GM23338 (cell line): Measurements from ENCODE around the gene CHD2. TPM values are rescaled to one million over a fixed set of nuclear protein-coding genes. Genes with fewer than 3 reads are reported as not detected.

Source experiments
- ATAC-seq: fragments of 200-7000 bp; cut with Tn5 transposase; 3 replicates; pipeline ENCODE4 v1.9.1; 2020
- DNase-seq: peaks from one replicate; pipeline ENCODE4 v3.0.0-alpha.2; 2015; ENCODE audit warnings: low spot score
- H2AFZ ChIP-seq: fragments of 200-600 bp; sonication (generic); 2 replicates; pipeline ENCODE4 v1.8.0; 2016; ENCODE audit warnings: antibody characterized with exemption, mild to moderate bottlenecking, moderate library complexity
- H3F3A ChIP-seq: fragments of 200-600 bp; sonication (generic); replicated peaks from 2 replicates; pipeline ENCODE4 v1.8.0; 2017; ENCODE audit warnings: antibody characterized with exemption, mixed run types, low read depth
- H3K27ac ChIP-seq: fragments of 200-600 bp; sonication (generic); 2 replicates; pipeline ENCODE4 v1.6.1; 2016; ENCODE audit warnings: low read depth
- H3K27me3 ChIP-seq: fragments of 200-600 bp; sonication (generic); 2 replicates; pipeline ENCODE4 v1.8.0; 2016; ENCODE audit warnings: mild to moderate bottlenecking, mixed run types, moderate library complexity; ENCODE audit not compliant: insufficient read depth
- H3K36me3 ChIP-seq: fragments of 200-600 bp; sonication (generic); 2 replicates; pipeline ENCODE4 v1.8.0; 2016; ENCODE audit warnings: mild to moderate bottlenecking; ENCODE audit not compliant: insufficient read depth
- H3K4me1 ChIP-seq: fragments of 200-600 bp; sonication (generic); 2 replicates; pipeline ENCODE4 v1.8.0; 2016; ENCODE audit warnings: mild to moderate bottlenecking, moderate library complexity; ENCODE audit not compliant: insufficient read depth
- H3K4me2 ChIP-seq: fragments of 200-600 bp; sonication (generic); 2 replicates; pipeline ENCODE4 v1.7.1; 2017; ENCODE audit warnings: mixed run types
- H3K4me3 ChIP-seq: fragments of 200-600 bp; sonication (generic); 2 replicates; pipeline ENCODE4 v1.6.1; 2016; ENCODE audit warnings: mixed run types
- H3K79me2 ChIP-seq: fragments of 200-600 bp; sonication (generic); replicated peaks from 2 replicates; pipeline ENCODE4 v1.8.0; 2017; ENCODE audit warnings: mild to moderate bottlenecking; ENCODE audit not compliant: insufficient read depth
- H3K9me2 ChIP-seq: fragments of 200-600 bp; sonication (generic); 2 replicates; pipeline ENCODE4 v1.8.0; 2017; ENCODE audit not compliant: insufficient read depth
- H4K20me1 ChIP-seq: fragments of 200-600 bp; sonication (generic); replicated peaks from 2 replicates; pipeline ENCODE4 v1.8.0; 2017; ENCODE audit warnings: mild to moderate bottlenecking; ENCODE audit not compliant: insufficient read depth
- H3K27ac Mint-ChIP-seq: 2 replicates; pipeline ENCODE4 v1.8.0; 2020; ENCODE audit warnings: inconsistent platforms, mild to moderate bottlenecking, moderate library complexity, mixed read lengths
- H3K27me3 Mint-ChIP-seq: 3 replicates; pipeline ENCODE4 v1.8.0; 2022; ENCODE audit warnings: low read depth, mild to moderate bottlenecking, moderate library complexity, mixed read lengths, inconsistent platforms; ENCODE audit not compliant: insufficient read depth, poor library complexity
- H3K36me3 Mint-ChIP-seq: 3 replicates; pipeline ENCODE4 v1.8.0; 2021; ENCODE audit warnings: low read depth, mild to moderate bottlenecking, inconsistent platforms, moderate library complexity, mixed read lengths
- H3K4me1 Mint-ChIP-seq: 3 replicates; pipeline ENCODE4 v1.8.0; 2020; ENCODE audit warnings: mild to moderate bottlenecking, inconsistent platforms, mixed read lengths
- H3K4me3 Mint-ChIP-seq: 3 replicates; pipeline ENCODE4 v1.8.0; 2021; ENCODE audit warnings: moderate library complexity, mild to moderate bottlenecking, inconsistent platforms, mixed read lengths
- H3K9me3 Mint-ChIP-seq: 3 replicates; pipeline ENCODE4 v1.8.0; 2020; ENCODE audit warnings: moderate library complexity, mild to moderate bottlenecking, inconsistent platforms, mixed read lengths
- CREB1 ChIP-seq: fragments of 250-450 bp; sonication (Bioruptor Pico); IDR thresholded peaks from 2 replicates; pipeline ENCODE4 v1.5.0; 2020; ENCODE audit warnings: low read depth, mild to moderate bottlenecking, moderate library complexity
- EZH2 ChIP-seq: fragments of 200-600 bp; sonication (generic); IDR thresholded peaks from one replicate; pipeline ENCODE4 v1.8.0; 2017; ENCODE audit warnings: antibody characterized with exemption, mild to moderate bottlenecking, low read depth; ENCODE audit not compliant: unreplicated experiment
- EZH2phosphoT487 ChIP-seq: fragments of 200-600 bp; sonication (generic); IDR thresholded peaks from one replicate; pipeline ENCODE4 v1.8.1; 2018; ENCODE audit warnings: antibody characterized with exemption; ENCODE audit not compliant: unreplicated experiment
- JUNB ChIP-seq: IDR thresholded peaks from one replicate; pipeline ENCODE4 v1.6.1; 2016; ENCODE audit warnings: antibody characterized with exemption; ENCODE audit not compliant: unreplicated experiment
- NANOG ChIP-seq: IDR thresholded peaks from 2 replicates; pipeline ENCODE4 v1.6.1; 2016; ENCODE audit warnings: antibody characterized with exemption, borderline replicate concordance
- POLR2AphosphoS5 ChIP-seq: IDR thresholded peaks from 2 replicates; pipeline ENCODE4 v1.6.1; 2016; ENCODE audit warnings: antibody characterized with exemption, low read depth
- STAT1 ChIP-seq: IDR thresholded peaks from one replicate; pipeline ENCODE4 v1.6.1; 2016; ENCODE audit warnings: antibody characterized with exemption; ENCODE audit not compliant: unreplicated experiment
- ZNF114 ChIP-seq: fragments of 250-450 bp; sonication (Bioruptor Pico); IDR thresholded peaks from 2 replicates; pipeline ENCODE4 v1.5.0; 2020; ENCODE audit warnings: mild to moderate bottlenecking, moderate library complexity
- ZNF331 ChIP-seq: fragments of 250-450 bp; sonication (Bioruptor Pico); IDR thresholded peaks from 2 replicates; pipeline ENCODE4 v1.5.0; 2020; ENCODE audit warnings: low read depth, mild to moderate bottlenecking, moderate library complexity
- polyA plus RNA-seq: library from polyadenylated mRNA; unstranded; fragments of >200 nt; fragmentation: Nextera tagmentation; extraction: Ambion mirVana; gene quantifications from 2 replicates; pipeline ENCODE4 v1.2.1, GENCODE V29; 2016
- total RNA-seq: library from RNA; depleted of rRNA; stranded (reverse); fragments of >200 nt; shearing (Covaris generic); gene quantifications from 2 replicates; pipeline ENCODE4 v1.2.3, GENCODE V29; 2014
- TF ChIP-seq, protein P1 (sequence below), 2 experiments: fragments of 200-600 bp in 1 of 2; sonication (generic) in 1 of 2; conservative IDR thresholded peaks; 2 replicates each; pipeline versions ENCODE4 v1.5.1 to v1.6.1; 2016 to 2017; ENCODE audit warnings: antibody characterized with exemption in 2 of 2, low read depth in 2 of 2, mild to moderate bottlenecking in 2 of 2, moderate library complexity in 1 of 2
- TF ChIP-seq, protein P2 (sequence below): IDR thresholded peaks from 2 replicates; pipeline ENCODE4 v1.6.1; 2016; ENCODE audit warnings: antibody characterized with exemption
- TF ChIP-seq, protein P3 (sequence below): IDR thresholded peaks from one replicate; pipeline ENCODE4 v1.6.1; 2018; ENCODE audit warnings: antibody characterized with exemption; ENCODE audit not compliant: unreplicated experiment
- TF ChIP-seq, protein P4 (sequence below): fragments of 250-450 bp; sonication (Bioruptor Pico); IDR thresholded peaks from 2 replicates; pipeline ENCODE4 v1.5.0; 2020; ENCODE audit warnings: mild to moderate bottlenecking, moderate library complexity

CHD2 gene
- total and polyA plus RNA-seq, 2 experiments from 2014 or later = 119 to 130 TPM

DNA sequence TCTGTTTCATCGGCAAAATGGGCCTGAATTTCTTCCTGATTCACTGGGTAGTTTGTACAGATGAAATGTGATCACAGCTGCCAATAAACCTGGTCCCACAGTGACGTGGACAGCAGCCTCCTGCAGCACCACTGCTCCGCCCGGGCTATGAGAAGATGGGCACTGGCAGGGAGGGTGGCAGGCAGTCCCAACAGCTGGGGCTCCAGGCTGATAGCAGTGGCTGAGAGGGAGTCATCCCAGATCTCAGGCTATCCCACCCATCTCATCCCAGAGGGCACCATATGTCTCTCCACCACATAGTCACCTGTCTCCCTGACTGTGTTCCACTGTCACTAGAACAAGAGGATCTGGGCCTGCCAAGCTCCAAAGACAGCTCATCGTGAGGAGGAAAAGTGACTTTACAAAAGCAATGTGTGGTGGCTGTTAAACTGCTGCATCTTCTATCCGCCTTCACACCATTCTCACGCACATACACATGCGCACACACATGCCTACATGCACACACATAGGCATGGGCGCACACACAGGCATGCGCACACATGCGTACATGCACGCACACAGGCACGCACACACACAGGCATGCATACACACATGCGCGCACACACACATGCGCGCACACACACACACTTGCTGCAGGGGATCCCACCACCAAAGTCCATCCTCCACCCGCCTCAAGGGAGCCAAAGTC, 142.7 kb downstream of the CHD2 start:
- H3K4me1 ChIP-seq = no peaks in the 10 kb centered on the region
- H3K27me3 ChIP-seq = no peaks in the 10 kb centered on the region
- DNase-seq (no peak), ATAC-seq (no peak)
- H2AFZ ChIP-seq = no peak overlapping the region
- H3K4me3 Mint-ChIP-seq = no peak overlapping the region
- H3K9me3 Mint-ChIP-seq = peaks cover 19% of the 10 kb centered on the region
- no peak overlapping the region for H3K4me2 ChIP-seq
- TF ChIP-seq NANOG (no peak), POLR2AphosphoS5 (no peak), EZH2phosphoT487 (no peak), ZNF114 (CRISPR knock-in tag) (no peak), CREB1 (CRISPR knock-in tag) (no peak), ZNF331 (CRISPR knock-in tag) (no peak), JUNB (no peak), EZH2 (no peak), STAT1 (no peak)
- TF ChIP-seq, protein P1, sequence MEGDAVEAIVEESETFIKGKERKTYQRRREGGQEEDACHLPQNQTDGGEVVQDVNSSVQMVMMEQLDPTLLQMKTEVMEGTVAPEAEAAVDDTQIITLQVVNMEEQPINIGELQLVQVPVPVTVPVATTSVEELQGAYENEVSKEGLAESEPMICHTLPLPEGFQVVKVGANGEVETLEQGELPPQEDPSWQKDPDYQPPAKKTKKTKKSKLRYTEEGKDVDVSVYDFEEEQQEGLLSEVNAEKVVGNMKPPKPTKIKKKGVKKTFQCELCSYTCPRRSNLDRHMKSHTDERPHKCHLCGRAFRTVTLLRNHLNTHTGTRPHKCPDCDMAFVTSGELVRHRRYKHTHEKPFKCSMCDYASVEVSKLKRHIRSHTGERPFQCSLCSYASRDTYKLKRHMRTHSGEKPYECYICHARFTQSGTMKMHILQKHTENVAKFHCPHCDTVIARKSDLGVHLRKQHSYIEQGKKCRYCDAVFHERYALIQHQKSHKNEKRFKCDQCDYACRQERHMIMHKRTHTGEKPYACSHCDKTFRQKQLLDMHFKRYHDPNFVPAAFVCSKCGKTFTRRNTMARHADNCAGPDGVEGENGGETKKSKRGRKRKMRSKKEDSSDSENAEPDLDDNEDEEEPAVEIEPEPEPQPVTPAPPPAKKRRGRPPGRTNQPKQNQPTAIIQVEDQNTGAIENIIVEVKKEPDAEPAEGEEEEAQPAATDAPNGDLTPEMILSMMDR (conservative IDR thresholded peaks at IDR 0.05; ENCODE audit: low read depth in 2 of 2) = no peak
- TF ChIP-seq, protein P2, sequence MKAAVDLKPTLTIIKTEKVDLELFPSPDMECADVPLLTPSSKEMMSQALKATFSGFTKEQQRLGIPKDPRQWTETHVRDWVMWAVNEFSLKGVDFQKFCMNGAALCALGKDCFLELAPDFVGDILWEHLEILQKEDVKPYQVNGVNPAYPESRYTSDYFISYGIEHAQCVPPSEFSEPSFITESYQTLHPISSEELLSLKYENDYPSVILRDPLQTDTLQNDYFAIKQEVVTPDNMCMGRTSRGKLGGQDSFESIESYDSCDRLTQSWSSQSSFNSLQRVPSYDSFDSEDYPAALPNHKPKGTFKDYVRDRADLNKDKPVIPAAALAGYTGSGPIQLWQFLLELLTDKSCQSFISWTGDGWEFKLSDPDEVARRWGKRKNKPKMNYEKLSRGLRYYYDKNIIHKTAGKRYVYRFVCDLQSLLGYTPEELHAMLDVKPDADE = no peak
- TF ChIP-seq, protein P3, sequence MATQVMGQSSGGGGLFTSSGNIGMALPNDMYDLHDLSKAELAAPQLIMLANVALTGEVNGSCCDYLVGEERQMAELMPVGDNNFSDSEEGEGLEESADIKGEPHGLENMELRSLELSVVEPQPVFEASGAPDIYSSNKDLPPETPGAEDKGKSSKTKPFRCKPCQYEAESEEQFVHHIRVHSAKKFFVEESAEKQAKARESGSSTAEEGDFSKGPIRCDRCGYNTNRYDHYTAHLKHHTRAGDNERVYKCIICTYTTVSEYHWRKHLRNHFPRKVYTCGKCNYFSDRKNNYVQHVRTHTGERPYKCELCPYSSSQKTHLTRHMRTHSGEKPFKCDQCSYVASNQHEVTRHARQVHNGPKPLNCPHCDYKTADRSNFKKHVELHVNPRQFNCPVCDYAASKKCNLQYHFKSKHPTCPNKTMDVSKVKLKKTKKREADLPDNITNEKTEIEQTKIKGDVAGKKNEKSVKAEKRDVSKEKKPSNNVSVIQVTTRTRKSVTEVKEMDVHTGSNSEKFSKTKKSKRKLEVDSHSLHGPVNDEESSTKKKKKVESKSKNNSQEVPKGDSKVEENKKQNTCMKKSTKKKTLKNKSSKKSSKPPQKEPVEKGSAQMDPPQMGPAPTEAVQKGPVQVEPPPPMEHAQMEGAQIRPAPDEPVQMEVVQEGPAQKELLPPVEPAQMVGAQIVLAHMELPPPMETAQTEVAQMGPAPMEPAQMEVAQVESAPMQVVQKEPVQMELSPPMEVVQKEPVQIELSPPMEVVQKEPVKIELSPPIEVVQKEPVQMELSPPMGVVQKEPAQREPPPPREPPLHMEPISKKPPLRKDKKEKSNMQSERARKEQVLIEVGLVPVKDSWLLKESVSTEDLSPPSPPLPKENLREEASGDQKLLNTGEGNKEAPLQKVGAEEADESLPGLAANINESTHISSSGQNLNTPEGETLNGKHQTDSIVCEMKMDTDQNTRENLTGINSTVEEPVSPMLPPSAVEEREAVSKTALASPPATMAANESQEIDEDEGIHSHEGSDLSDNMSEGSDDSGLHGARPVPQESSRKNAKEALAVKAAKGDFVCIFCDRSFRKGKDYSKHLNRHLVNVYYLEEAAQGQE = no peak
- TF ChIP-seq, protein P4, sequence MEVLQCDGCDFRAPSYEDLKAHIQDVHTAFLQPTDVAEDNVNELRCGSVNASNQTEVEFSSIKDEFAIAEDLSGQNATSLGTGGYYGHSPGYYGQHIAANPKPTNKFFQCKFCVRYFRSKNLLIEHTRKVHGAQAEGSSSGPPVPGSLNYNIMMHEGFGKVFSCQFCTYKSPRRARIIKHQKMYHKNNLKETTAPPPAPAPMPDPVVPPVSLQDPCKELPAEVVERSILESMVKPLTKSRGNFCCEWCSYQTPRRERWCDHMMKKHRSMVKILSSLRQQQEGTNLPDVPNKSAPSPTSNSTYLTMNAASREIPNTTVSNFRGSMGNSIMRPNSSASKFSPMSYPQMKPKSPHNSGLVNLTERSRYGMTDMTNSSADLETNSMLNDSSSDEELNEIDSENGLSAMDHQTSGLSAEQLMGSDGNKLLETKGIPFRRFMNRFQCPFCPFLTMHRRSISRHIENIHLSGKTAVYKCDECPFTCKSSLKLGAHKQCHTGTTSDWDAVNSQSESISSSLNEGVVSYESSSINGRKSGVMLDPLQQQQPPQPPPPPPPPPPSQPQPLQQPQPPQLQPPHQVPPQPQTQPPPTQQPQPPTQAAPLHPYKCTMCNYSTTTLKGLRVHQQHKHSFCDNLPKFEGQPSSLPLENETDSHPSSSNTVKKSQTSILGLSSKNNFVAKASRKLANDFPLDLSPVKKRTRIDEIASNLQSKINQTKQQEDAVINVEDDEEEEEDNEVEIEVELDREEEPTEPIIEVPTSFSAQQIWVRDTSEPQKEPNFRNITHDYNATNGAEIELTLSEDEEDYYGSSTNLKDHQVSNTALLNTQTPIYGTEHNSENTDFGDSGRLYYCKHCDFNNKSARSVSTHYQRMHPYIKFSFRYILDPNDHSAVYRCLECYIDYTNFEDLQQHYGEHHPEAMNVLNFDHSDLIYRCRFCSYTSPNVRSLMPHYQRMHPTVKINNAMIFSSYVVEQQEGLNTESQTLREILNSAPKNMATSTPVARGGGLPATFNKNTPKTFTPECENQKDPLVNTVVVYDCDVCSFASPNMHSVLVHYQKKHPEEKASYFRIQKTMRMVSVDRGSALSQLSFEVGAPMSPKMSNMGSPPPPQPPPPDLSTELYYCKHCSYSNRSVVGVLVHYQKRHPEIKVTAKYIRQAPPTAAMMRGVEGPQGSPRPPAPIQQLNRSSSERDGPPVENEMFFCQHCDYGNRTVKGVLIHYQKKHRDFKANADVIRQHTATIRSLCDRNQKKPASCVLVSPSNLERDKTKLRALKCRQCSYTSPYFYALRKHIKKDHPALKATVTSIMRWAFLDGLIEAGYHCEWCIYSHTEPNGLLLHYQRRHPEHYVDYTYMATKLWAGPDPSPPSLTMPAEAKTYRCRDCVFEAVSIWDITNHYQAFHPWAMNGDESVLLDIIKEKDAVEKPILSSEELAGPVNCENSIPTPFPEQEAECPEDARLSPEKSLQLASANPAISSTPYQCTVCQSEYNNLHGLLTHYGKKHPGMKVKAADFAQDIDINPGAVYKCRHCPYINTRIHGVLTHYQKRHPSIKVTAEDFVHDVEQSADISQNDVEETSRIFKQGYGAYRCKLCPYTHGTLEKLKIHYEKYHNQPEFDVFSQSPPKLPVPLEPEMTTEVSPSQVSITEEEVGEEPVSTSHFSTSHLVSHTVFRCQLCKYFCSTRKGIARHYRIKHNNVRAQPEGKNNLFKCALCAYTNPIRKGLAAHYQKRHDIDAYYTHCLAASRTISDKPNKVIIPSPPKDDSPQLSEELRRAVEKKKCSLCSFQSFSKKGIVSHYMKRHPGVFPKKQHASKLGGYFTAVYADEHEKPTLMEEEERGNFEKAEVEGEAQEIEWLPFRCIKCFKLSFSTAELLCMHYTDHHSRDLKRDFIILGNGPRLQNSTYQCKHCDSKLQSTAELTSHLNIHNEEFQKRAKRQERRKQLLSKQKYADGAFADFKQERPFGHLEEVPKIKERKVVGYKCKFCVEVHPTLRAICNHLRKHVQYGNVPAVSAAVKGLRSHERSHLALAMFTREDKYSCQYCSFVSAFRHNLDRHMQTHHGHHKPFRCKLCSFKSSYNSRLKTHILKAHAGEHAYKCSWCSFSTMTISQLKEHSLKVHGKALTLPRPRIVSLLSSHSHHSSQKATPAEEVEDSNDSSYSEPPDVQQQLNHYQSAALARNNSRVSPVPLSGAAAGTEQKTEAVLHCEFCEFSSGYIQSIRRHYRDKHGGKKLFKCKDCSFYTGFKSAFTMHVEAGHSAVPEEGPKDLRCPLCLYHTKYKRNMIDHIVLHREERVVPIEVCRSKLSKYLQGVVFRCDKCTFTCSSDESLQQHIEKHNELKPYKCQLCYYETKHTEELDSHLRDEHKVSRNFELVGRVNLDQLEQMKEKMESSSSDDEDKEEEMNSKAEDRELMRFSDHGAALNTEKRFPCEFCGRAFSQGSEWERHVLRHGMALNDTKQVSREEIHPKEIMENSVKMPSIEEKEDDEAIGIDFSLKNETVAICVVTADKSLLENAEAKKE (CRISPR knock-in tag) = no peak
- peaks cover 6% of the 10 kb centered on the region; the same call in 1 of the 2 replicates for H4K20me1 ChIP-seq
- no peaks in the 10 kb centered on the region for H3K79me2 ChIP-seq
- H3K4me1 Mint-ChIP-seq = peaks cover 3% of the 10 kb centered on the region; the same call in 1 of the 3 replicates
- H3K9me2 ChIP-seq = no peaks in the 10 kb centered on the region
- no peak overlapping the region for H3K4me3 ChIP-seq
- H3F3A ChIP-seq = no peaks in the 10 kb centered on the region
- H3K36me3 ChIP-seq = peaks cover 3% of the 10 kb centered on the region; the same call in 1 of the 2 replicates
- H3K27me3 Mint-ChIP-seq = peaks cover 16% of the 10 kb centered on the region
- no peak overlapping the region for H3K27ac Mint-ChIP-seq
- no peak overlapping the region for H3K27ac ChIP-seq
- H3K36me3 Mint-ChIP-seq = peaks cover 58% of the 10 kb centered on the region
